Measurements from ENCODE around the gene RMND1. TPM values are rescaled to one million over a fixed set of nuclear protein-coding genes. Genes with fewer than 3 reads are reported as not detected.

The RMND1 gene
- polyA plus RNA-seq, 3 donors, result 5.7 to 6.7 (median 6.6) TPM

- Histone ChIP-seq H3K27me3 (ENCODE audit: control insufficient read depth in 2 of 2, insufficient read depth in 2 of 2, low read length in 2 of 2) (no peaks in the 10 kb centered on the region), H3K9ac (ENCODE audit: insufficient read depth, low read length, poor library complexity, severe bottlenecking) (no peak overlapping the region), H3K36me3 (replicated peaks in 1 of 2; ENCODE audit: control insufficient read depth in 1 of 2, insufficient read depth in 2 of 2, low read length in 2 of 2) (peaks cover 14 to 40% of the 10 kb centered on the region in 2 donors), H3K9me3 (replicated peaks in 1 of 2; ENCODE audit: control insufficient read depth in 1 of 2, insufficient read depth in 1 of 2, low read length in 2 of 2) (no peaks in the 10 kb centered on the region), H3K4me2 (replicated peaks; ENCODE audit: extremely low read depth, low read length, poor library complexity, severe bottlenecking) (no peak overlapping the region), H3K4me3 (replicated peaks in 1 of 3; ENCODE audit: low read depth in 2 of 3, low read length in 3 of 3) (no peak overlapping the region), H3K4me1 (ENCODE audit: control insufficient read depth in 1 of 2, insufficient read depth in 2 of 2, low read length in 2 of 2) (no peaks in the 10 kb centered on the region), H3K27ac (ENCODE audit: low read depth in 1 of 2, low read length in 2 of 2) (no peak overlapping the region), H3K79me2 (ENCODE audit: insufficient read depth, low read length) (peaks cover 85% of the 10 kb centered on the region), H2AFZ (ENCODE audit: insufficient read depth, low read depth, low read length, poor library complexity, severe bottlenecking) (no peak overlapping the region), H4K20me1 (ENCODE audit: insufficient read depth, low read length) (peaks cover 4% of the 10 kb centered on the region)
- WGBS (ENCODE audit: insufficient coverage), result no CpG with 5 or more reads among the region's 5 CpGs
- intact Hi-C loops (cut with micrococcal nuclease), result no loop called here
- TF ChIP-seq, protein P1, sequence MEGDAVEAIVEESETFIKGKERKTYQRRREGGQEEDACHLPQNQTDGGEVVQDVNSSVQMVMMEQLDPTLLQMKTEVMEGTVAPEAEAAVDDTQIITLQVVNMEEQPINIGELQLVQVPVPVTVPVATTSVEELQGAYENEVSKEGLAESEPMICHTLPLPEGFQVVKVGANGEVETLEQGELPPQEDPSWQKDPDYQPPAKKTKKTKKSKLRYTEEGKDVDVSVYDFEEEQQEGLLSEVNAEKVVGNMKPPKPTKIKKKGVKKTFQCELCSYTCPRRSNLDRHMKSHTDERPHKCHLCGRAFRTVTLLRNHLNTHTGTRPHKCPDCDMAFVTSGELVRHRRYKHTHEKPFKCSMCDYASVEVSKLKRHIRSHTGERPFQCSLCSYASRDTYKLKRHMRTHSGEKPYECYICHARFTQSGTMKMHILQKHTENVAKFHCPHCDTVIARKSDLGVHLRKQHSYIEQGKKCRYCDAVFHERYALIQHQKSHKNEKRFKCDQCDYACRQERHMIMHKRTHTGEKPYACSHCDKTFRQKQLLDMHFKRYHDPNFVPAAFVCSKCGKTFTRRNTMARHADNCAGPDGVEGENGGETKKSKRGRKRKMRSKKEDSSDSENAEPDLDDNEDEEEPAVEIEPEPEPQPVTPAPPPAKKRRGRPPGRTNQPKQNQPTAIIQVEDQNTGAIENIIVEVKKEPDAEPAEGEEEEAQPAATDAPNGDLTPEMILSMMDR (IDR thresholded peaks at IDR 0.05), result no peak
- Mint-ChIP-seq H3K4me1 (peaks cover 13% of the 10 kb centered on the region), H3K27me3 (ENCODE audit: low read depth in 3 of 3) (no peaks in the 10 kb centered on the region), H3K9me3 (peaks cover 0 to 2% (median 0%) of the 10 kb centered on the region in 7 donors), H3K27ac (no peak overlapping the region), H3K4me3 (no peak overlapping the region), H3K36me3 (peaks cover 17 to 26% of the 10 kb centered on the region in 2 donors)
- DNase-seq, result no peak
Measured at GRCh38 chr6:151445482-151445881, 6.4 kb downstream of the RMND1 start.

DNA sequence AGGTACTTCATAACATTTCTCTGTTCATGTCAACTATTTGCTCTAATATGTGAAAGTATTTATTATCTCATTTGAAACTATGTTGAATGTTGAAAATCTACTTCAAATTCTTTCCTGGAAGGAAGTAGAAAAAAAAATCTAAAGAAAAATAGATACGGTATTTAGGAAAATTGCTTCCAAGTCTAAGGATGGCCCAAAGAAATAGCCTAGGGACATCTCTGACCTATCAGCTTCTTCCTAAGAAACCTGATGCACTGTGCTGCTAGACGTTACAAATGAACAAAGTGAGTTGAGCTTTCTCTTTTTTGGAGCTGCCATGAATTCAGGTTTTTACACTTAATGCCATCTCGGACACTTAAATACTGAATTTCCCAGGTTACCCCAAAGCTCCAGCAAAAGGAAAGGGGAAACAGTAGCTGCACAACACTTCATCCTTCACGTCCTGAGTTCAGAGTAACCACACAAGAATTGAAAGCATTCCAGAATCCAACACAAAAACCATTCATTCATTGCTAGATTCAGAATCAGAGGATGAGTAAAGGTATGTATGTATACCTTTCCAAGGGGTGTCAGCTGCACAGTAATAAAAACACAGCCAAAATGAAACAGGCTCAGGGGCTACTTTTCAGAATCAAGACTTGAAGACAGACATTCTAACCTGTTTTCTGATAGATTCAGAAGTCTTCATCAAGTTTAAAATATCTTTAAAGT is 7.9 kb downstream of the RMND1 start:
- Mint-ChIP-seq H3K4me1 (peaks cover 14% of the 10 kb centered on the region), H3K27ac (peak overlapping the region in 1 of 7 donors; percentile 6), H3K9me3 (peaks cover 0 to 2% (median 0%) of the 10 kb centered on the region in 7 donors), H3K4me3 (no peak overlapping the region), H3K27me3 (ENCODE audit: low read depth in 3 of 3) (no peaks in the 10 kb centered on the region), H3K36me3 (peaks cover 15 to 26% of the 10 kb centered on the region in 2 donors)
- 86% methylated on average over 1 of the region's 4 CpGs for WGBS (ENCODE audit: insufficient coverage)
- TF ChIP-seq, protein P1 (IDR thresholded peaks at IDR 0.05), result no peak
- H3K27me3 ChIP-seq (ENCODE audit: control insufficient read depth in 2 of 2, insufficient read depth in 2 of 2, low read length in 2 of 2), result no peaks in the 10 kb centered on the region
- H3K4me3 ChIP-seq (replicated peaks in 1 of 3; ENCODE audit: low read depth in 2 of 3, low read length in 3 of 3), result no peak overlapping the region
- no peak overlapping the region for H2AFZ ChIP-seq (ENCODE audit: insufficient read depth, low read depth, low read length, poor library complexity, severe bottlenecking)
- peak overlapping the region in 1 of 2 donors; percentile 7 for H3K27ac ChIP-seq (ENCODE audit: low read depth in 1 of 2, low read length in 2 of 2)
- no peak for DNase-seq
- peaks cover 90% of the 10 kb centered on the region for H3K79me2 ChIP-seq (ENCODE audit: insufficient read depth, low read length)
- H3K4me2 ChIP-seq (replicated peaks; ENCODE audit: extremely low read depth, low read length, poor library complexity, severe bottlenecking), result no peak overlapping the region
- H3K36me3 ChIP-seq (replicated peaks in 1 of 2; ENCODE audit: control insufficient read depth in 1 of 2, insufficient read depth in 2 of 2, low read length in 2 of 2), result peaks cover 14 to 40% of the 10 kb centered on the region in 2 donors
- intact Hi-C loops (cut with micrococcal nuclease), result no loop called here
- no peaks in the 10 kb centered on the region for H3K4me1 ChIP-seq (ENCODE audit: control insufficient read depth in 1 of 2, insufficient read depth in 2 of 2, low read length in 2 of 2)
- no peaks in the 10 kb centered on the region for H3K9me3 ChIP-seq (replicated peaks in 1 of 2; ENCODE audit: control insufficient read depth in 1 of 2, insufficient read depth in 1 of 2, low read length in 2 of 2)
- no peak overlapping the region for H3K9ac ChIP-seq (ENCODE audit: insufficient read depth, low read length, poor library complexity, severe bottlenecking)
- H4K20me1 ChIP-seq (ENCODE audit: insufficient read depth, low read length), result peaks cover 4% of the 10 kb centered on the region
